SK-N-SH treated with all-trans-retinoic acid at 6 μM for 48 hours (cell line): ENCODE results near the gene FBXL19.

Experiments
- ATAC-seq: fragments of 200-7000 bp; cut with Tn5 transposase; 3 replicates; pipeline ENCODE4 v1.9.1; 2020; ENCODE audit warnings: mild to moderate bottlenecking, moderate library complexity
- ARNTL ChIP-seq: fragments of 450-650 bp; formaldehyde crosslinking; IDR thresholded peaks from 2 replicates; pipeline ENCODE4 v1.5.0; 2020; ENCODE audit warnings: low read depth, mild to moderate bottlenecking, moderate library complexity, borderline replicate concordance
- BACH2 ChIP-seq: fragments of 250-450 bp; sonication (Bioruptor Pico); IDR thresholded peaks from 2 replicates; pipeline ENCODE4 v1.9.0; 2021; ENCODE audit warnings: mild to moderate bottlenecking, borderline replicate concordance
- CSDC2 ChIP-seq: fragments of 250-450 bp; sonication (Bioruptor Pico); IDR thresholded peaks from 2 replicates; pipeline ENCODE4 v1.5.0; 2020; ENCODE audit warnings: mild to moderate bottlenecking, moderate library complexity
- ESRRG ChIP-seq: fragments of 250-450 bp; sonication (Bioruptor Pico); IDR thresholded peaks from 2 replicates; pipeline ENCODE4 v1.6.1; 2021; ENCODE audit warnings: mild to moderate bottlenecking
- GLIS3 ChIP-seq: fragments of 250-450 bp; sonication (Bioruptor Pico); IDR thresholded peaks from 2 replicates; pipeline ENCODE4 v1.5.0; 2020; ENCODE audit warnings: mild to moderate bottlenecking, moderate library complexity
- ISL1 ChIP-seq: fragments of 250-450 bp; sonication (Bioruptor Pico); IDR thresholded peaks from 2 replicates; pipeline ENCODE4 v2.1.2; 2022; ENCODE audit warnings: mild to moderate bottlenecking, moderate library complexity
- OSR1 ChIP-seq: fragments of 250-450 bp; sonication (Bioruptor Pico); IDR thresholded peaks from 2 replicates; pipeline ENCODE4 v1.8.0; 2022; ENCODE audit warnings: moderate library complexity, mild to moderate bottlenecking, inconsistent platforms
- PPARA ChIP-seq: fragments of 250-450 bp; sonication (Bioruptor Pico); IDR thresholded peaks from 2 replicates; pipeline ENCODE4 v1.5.0; 2020; ENCODE audit warnings: mild to moderate bottlenecking, borderline replicate concordance
- RARB ChIP-seq: fragments of 250-450 bp; sonication (Bioruptor Pico); IDR thresholded peaks from 2 replicates; pipeline ENCODE4 v1.8.0; 2021; ENCODE audit warnings: mild to moderate bottlenecking, moderate library complexity
- SNAI2 ChIP-seq: fragments of 250-450 bp; sonication (Bioruptor Pico); IDR thresholded peaks from 2 replicates; pipeline ENCODE4 v1.5.0; 2020; ENCODE audit warnings: mild to moderate bottlenecking, moderate library complexity
- TCF4 ChIP-seq: fragments of 250-450 bp; sonication (Bioruptor Pico); IDR thresholded peaks from 2 replicates; pipeline ENCODE4 v1.8.0; 2021; ENCODE audit warnings: mild to moderate bottlenecking, moderate library complexity, borderline replicate concordance
- TOX ChIP-seq: fragments of 250-450 bp; sonication (Bioruptor Pico); IDR thresholded peaks from 2 replicates; pipeline ENCODE4 v1.8.0; 2021; ENCODE audit warnings: mild to moderate bottlenecking, moderate library complexity, borderline replicate concordance
- ZC3H10 ChIP-seq: fragments of 250-450 bp; sonication (Bioruptor Pico); IDR thresholded peaks from 2 replicates; pipeline ENCODE4 v1.5.1; 2021; ENCODE audit warnings: mild to moderate bottlenecking, moderate library complexity
- ZFP30 ChIP-seq: fragments of 450-650 bp; formaldehyde crosslinking; IDR thresholded peaks from 2 replicates; pipeline ENCODE4 v1.5.0; 2022; ENCODE audit warnings: mild to moderate bottlenecking, moderate library complexity
- ZNF565 ChIP-seq: fragments of 450-650 bp; formaldehyde crosslinking; conservative IDR thresholded peaks from 2 replicates; pipeline ENCODE4 v1.5.0; 2020; ENCODE audit warnings: low read depth, mild to moderate bottlenecking, moderate library complexity
- ZNF8 ChIP-seq: fragments of 450-650 bp; formaldehyde crosslinking; IDR thresholded peaks from 2 replicates; pipeline ENCODE4 v1.5.0; 2020; ENCODE audit warnings: mild to moderate bottlenecking, moderate library complexity
- TF ChIP-seq, protein P1 (sequence below): fragments of 250-450 bp; sonication (Bioruptor Pico); IDR thresholded peaks from 2 replicates; pipeline ENCODE4 v1.5.1; 2021; ENCODE audit warnings: mild to moderate bottlenecking, moderate library complexity
- TF ChIP-seq, protein P2 (sequence below): fragments of 250-450 bp; sonication (Bioruptor Pico); IDR thresholded peaks from 2 replicates; pipeline ENCODE4 v1.8.0; 2020; ENCODE audit warnings: mild to moderate bottlenecking, moderate library complexity, borderline replicate concordance
- TF ChIP-seq, protein P3 (sequence below): fragments of 250-450 bp; sonication (Bioruptor Pico); IDR thresholded peaks from 2 replicates; pipeline ENCODE4 v1.8.0; 2021; ENCODE audit warnings: low read depth, mild to moderate bottlenecking, moderate library complexity, borderline replicate concordance
- TF ChIP-seq, protein P4 (sequence below): fragments of 250-450 bp; sonication (Bioruptor Pico); IDR thresholded peaks from 2 replicates; pipeline ENCODE4 v1.5.1; 2020; ENCODE audit warnings: low read depth, mild to moderate bottlenecking, moderate library complexity

FBXL19 gene

DNA sequence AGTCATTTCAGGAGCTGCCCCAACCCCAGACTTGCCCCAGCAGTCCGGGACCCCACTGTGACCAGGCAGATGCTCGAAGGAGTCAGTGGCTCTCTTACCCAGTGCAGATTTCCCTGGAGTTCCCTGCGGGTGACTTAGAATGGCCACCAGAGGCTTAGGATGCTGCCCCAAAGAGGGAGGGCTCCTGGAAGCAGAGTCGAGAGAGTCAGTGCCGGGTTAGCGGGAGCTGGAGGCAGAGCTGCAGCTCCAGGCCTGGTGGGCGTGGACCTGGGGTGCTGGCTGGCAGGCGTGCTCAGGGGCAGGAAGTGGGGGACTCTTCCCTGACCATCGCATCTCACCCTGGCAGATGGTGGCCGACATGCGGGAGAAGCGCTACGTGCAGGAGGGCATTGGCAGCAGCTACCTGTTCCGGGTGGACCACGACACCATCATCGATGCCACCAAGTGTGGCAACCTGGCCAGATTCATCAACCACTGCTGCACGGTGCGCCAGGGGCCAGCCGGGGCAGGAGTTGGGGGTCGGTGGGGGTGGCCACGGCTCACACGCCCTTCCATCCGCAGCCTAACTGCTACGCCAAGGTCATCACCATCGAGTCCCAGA lies 60.0 kb downstream of the FBXL19 start:
- no peak for ATAC-seq
- no peak for TF ChIP-seq ARNTL (CRISPR knock-in tag)
- no peak for TF ChIP-seq SNAI2 (CRISPR knock-in tag)
- TF ChIP-seq PPARA (CRISPR knock-in tag), result no peak

DNA sequence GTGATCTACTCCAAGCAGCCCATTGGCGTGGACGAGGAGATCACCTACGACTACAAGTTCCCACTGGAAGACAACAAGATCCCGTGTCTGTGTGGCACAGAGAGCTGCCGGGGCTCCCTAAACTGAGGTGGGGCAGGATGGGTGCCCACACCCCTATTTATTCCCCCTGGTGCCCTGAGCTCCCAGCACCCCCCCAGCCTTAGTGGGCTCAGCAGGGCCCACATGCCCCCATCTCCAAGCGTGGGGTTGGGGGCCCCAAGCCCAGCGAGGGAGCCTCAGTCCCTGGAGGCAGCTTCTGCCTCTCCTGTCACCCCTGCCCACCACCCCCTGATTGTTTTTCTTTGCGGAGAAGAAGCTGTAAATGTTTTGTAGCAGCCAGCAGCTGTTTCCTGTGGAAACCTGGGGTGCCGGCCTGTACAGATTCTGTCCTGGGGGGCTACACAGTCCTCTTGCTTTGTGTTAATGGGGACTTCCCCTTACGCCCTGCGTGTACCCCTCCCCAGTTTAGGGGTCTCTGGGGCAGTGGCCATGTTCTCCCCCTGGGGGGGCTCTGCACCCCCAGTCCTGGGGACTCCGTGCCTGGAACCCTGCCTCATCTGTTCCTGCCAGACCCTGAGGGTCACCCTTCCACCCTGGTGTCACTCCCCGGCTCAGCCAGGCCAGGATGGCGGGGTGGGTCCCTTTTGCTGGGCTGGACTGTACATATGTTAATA lies 60.7 kb downstream of the FBXL19 start:
- peak; percentile 2; the same call in 1 of the 3 replicates for ATAC-seq
- TF ChIP-seq ZNF8 (CRISPR knock-in tag) (no peak), TOX (CRISPR knock-in tag) (no peak), GLIS3 (CRISPR knock-in tag) (no peak), RARB (CRISPR knock-in tag) (no peak), ZC3H10 (CRISPR knock-in tag) (no peak), SNAI2 (CRISPR knock-in tag) (no peak), BACH2 (no peak), ISL1 (CRISPR knock-in tag) (no peak), ESRRG (CRISPR knock-in tag) (no peak), TCF4 (CRISPR knock-in tag) (no peak), ARNTL (CRISPR knock-in tag) (no peak), ZFP30 (CRISPR knock-in tag) (no peak), OSR1 (CRISPR knock-in tag) (no peak), PPARA (CRISPR knock-in tag) (no peak), ZNF565 (CRISPR knock-in tag) (no peak)
- TF ChIP-seq, protein P1, sequence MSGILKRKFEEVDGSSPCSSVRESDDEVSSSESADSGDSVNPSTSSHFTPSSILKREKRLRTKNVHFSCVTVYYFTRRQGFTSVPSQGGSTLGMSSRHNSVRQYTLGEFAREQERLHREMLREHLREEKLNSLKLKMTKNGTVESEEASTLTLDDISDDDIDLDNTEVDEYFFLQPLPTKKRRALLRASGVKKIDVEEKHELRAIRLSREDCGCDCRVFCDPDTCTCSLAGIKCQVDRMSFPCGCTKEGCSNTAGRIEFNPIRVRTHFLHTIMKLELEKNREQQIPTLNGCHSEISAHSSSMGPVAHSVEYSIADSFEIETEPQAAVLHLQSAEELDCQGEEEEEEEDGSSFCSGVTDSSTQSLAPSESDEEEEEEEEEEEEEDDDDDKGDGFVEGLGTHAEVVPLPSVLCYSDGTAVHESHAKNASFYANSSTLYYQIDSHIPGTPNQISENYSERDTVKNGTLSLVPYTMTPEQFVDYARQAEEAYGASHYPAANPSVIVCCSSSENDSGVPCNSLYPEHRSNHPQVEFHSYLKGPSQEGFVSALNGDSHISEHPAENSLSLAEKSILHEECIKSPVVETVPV (CRISPR knock-in tag), result no peak
- TF ChIP-seq, protein P2, sequence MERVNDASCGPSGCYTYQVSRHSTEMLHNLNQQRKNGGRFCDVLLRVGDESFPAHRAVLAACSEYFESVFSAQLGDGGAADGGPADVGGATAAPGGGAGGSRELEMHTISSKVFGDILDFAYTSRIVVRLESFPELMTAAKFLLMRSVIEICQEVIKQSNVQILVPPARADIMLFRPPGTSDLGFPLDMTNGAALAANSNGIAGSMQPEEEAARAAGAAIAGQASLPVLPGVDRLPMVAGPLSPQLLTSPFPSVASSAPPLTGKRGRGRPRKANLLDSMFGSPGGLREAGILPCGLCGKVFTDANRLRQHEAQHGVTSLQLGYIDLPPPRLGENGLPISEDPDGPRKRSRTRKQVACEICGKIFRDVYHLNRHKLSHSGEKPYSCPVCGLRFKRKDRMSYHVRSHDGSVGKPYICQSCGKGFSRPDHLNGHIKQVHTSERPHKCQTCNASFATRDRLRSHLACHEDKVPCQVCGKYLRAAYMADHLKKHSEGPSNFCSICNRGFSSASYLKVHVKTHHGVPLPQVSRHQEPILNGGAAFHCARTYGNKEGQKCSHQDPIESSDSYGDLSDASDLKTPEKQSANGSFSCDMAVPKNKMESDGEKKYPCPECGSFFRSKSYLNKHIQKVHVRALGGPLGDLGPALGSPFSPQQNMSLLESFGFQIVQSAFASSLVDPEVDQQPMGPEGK (CRISPR knock-in tag), result no peak
- TF ChIP-seq, protein P3, sequence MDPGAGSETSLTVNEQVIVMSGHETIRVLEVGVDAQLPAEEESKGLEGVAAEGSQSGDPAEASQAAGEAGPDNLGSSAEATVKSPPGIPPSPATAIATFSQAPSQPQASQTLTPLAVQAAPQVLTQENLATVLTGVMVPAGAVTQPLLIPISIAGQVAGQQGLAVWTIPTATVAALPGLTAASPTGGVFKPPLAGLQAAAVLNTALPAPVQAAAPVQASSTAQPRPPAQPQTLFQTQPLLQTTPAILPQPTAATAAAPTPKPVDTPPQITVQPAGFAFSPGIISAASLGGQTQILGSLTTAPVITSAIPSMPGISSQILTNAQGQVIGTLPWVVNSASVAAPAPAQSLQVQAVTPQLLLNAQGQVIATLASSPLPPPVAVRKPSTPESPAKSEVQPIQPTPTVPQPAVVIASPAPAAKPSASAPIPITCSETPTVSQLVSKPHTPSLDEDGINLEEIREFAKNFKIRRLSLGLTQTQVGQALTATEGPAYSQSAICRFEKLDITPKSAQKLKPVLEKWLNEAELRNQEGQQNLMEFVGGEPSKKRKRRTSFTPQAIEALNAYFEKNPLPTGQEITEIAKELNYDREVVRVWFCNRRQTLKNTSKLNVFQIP (CRISPR knock-in tag), result no peak
- TF ChIP-seq, protein P4, sequence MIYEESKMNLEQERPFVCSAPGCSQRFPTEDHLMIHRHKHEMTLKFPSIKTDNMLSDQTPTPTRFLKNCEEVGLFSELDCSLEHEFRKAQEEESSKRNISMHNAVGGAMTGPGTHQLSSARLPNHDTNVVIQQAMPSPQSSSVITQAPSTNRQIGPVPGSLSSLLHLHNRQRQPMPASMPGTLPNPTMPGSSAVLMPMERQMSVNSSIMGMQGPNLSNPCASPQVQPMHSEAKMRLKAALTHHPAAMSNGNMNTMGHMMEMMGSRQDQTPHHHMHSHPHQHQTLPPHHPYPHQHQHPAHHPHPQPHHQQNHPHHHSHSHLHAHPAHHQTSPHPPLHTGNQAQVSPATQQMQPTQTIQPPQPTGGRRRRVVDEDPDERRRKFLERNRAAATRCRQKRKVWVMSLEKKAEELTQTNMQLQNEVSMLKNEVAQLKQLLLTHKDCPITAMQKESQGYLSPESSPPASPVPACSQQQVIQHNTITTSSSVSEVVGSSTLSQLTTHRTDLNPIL (CRISPR knock-in tag), result no peak

DNA sequence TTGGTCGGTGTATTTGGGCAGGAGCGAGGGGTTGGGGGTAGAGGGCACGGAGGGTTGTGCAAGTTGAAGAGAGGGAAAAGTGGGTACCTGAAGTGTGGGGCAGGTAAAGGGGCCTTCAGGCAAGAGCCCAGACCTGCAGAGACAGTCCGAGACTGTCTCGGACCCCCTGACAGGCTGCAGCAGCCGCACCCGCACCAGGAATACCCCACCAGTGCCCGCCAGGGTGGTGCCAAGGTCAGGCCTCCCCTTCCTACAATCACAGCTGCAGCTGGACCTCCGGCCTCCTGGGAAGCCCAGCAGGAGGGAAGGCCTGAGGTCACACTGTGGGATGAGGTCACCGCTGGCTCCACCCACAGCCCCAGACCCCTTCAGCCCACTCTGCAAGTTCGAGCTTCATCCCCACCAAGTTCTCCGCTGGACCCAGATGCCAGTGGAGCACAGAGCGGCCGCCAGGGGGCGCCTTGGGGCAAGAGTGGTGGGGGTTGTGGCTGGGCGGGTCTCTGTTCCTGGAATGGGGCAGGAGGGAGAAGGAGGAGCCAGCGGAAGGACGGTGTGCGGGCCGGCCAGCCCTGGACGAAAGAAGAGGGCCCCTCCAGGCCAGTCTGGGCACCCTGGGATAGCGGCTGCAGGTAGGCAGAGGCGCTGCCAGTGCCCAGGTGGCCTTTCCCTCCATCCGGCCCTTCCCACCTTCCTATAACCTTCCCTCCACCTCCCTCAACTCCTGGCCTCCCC lies 61.5 kb downstream of the FBXL19 start, which contains the start of gene HSD3B7:
TSS of gene HSD3B7 (plus strand) at position 539 of the 732 bp plus-strand sequence. CDS start 452 bp downstream, outside the sequence.
- peak; percentile 90 for ATAC-seq
- TF ChIP-seq, protein P1 (CRISPR knock-in tag), result no peak
- TF ChIP-seq ISL1 (CRISPR knock-in tag) (no peak), ZC3H10 (CRISPR knock-in tag) (0 out of 2 replicates have a peak, but pooled peaks have one; percentile 40), OSR1 (CRISPR knock-in tag) (no peak), BACH2 (no peak), ESRRG (CRISPR knock-in tag) (no peak), CSDC2 (CRISPR knock-in tag) (no peak)
- TF ChIP-seq, protein P3 (CRISPR knock-in tag), result no peak
- TF ChIP-seq, all 23 proteins: peak for 1
